Left forelimb (tissue), 1 donor: ENCODE results near the gene SULT2B1.
A peak's percentile ranks its signal among the peaks of the same experiment; 100 is the strongest.
"Not testable (repeated sequence)": the region's sequence is repeated elsewhere in the genome, so short reads cannot be mapped to it uniquely, and the experiment has no call there.

Source experiments
- DNase-seq: peaks from one replicate; pipeline ENCODE4 v3.0.0-alpha.2; 2018; ENCODE audit warnings: low spot score

The SULT2B1 gene

GRCh38 chr19:48551437-48552302, at the start of gene SULT2B1:
Gene SULT2B1, plus strand, starts transcription at chr19:48552172. Its CDS starts 81 bp downstream, at chr19:48552253.
- DNase-seq: no peak

GRCh38 chr19:48502350-48503018, 49.5 kb upstream of the SULT2B1 start:
- peak; percentile 61 for DNase-seq

- DNase-seq: no peak
Measured at GRCh38 chr19:48506138-48506733, 45.7 kb upstream of the SULT2B1 start.

- DNase-seq: no peak
Measured at GRCh38 chr19:48507911-48508439, 44.0 kb upstream of the SULT2B1 start.

- DNase-seq: no peak
Measured at GRCh38 chr19:48508729-48509411, 43.1 kb upstream of the SULT2B1 start.

GRCh38 chr19:48509467-48510194, 42.3 kb upstream of the SULT2B1 start:
- DNase-seq: no peak

GRCh38 chr19:48510421-48511268, 41.3 kb upstream of the SULT2B1 start:
- DNase-seq: no peak

- DNase-seq: no peak
Measured at GRCh38 chr19:48511321-48511731, 40.6 kb upstream of the SULT2B1 start.

GRCh38 chr19:48511800-48512503, 40.0 kb upstream of the SULT2B1 start, which contains the start of gene LMTK3:
Gene LMTK3, minus strand, starts transcription at chr19:48511835. Its CDS starts 259 bp downstream, at chr19:48511576.
- no peak for DNase-seq

GRCh38 chr19:48512504-48513288, 39.3 kb upstream of the SULT2B1 start:
- no peak for DNase-seq

GRCh38 chr19:48513289-48514122, 38.5 kb upstream of the SULT2B1 start:
- DNase-seq: no peak

- DNase-seq: no peak
Measured at GRCh38 chr19:48514123-48514458, 37.9 kb upstream of the SULT2B1 start.

- DNase-seq: no peak
Measured at GRCh38 chr19:48516536-48516935, 35.4 kb upstream of the SULT2B1 start.

GRCh38 chr19:48518207-48518606, 33.8 kb upstream of the SULT2B1 start:
- DNase-seq: no peak

- not testable (repeated sequence) for DNase-seq
Measured at GRCh38 chr19:48519426-48519825, 32.5 kb upstream of the SULT2B1 start.

GRCh38 chr19:48520134-48520533, 31.8 kb upstream of the SULT2B1 start:
- no peak for DNase-seq

- no peak for DNase-seq
Measured at GRCh38 chr19:48524221-48524620, 27.8 kb upstream of the SULT2B1 start.

GRCh38 chr19:48524732-48525131, 27.2 kb upstream of the SULT2B1 start:
- DNase-seq: no peak
